Osteocyte (in vitro differentiated cells): ENCODE measurements around the gene WDR88. TPM values are rescaled to one million over a fixed set of nuclear protein-coding genes. Genes with fewer than 3 reads are reported as not detected.
A peak's percentile ranks its signal among the peaks of the same experiment; 100 is the strongest.

Experiments
- DNase-seq: peaks from one replicate; pipeline ENCODE4 v3.0.0; 2021; ENCODE audit warnings: mixed read lengths; ENCODE audit not compliant: unreplicated experiment; ENCODE audit errors: extremely low spot score
- H3K27ac Mint-ChIP-seq: one replicate; pipeline ENCODE4 v1.8.0; 2021; ENCODE audit warnings: mild to moderate bottlenecking, mixed read lengths; ENCODE audit not compliant: unreplicated experiment
- H3K27me3 Mint-ChIP-seq: one replicate; pipeline ENCODE4 v1.8.0; 2021; ENCODE audit warnings: mixed read lengths; ENCODE audit not compliant: unreplicated experiment
- H3K36me3 Mint-ChIP-seq: one replicate; pipeline ENCODE4 v1.8.0; 2021; ENCODE audit warnings: mixed read lengths; ENCODE audit not compliant: unreplicated experiment
- H3K4me1 Mint-ChIP-seq: one replicate; pipeline ENCODE4 v1.8.0; 2021; ENCODE audit warnings: mixed read lengths; ENCODE audit not compliant: unreplicated experiment
- H3K4me3 Mint-ChIP-seq: one replicate; pipeline ENCODE4 v1.8.0; 2021; ENCODE audit warnings: mild to moderate bottlenecking, moderate library complexity, mixed read lengths; ENCODE audit not compliant: unreplicated experiment
- H3K9me3 Mint-ChIP-seq: one replicate; pipeline ENCODE4 v1.8.0; 2021; ENCODE audit warnings: mixed read lengths; ENCODE audit not compliant: unreplicated experiment
- total RNA-seq: library from RNA; stranded (reverse); gene quantifications from 2 replicates; pipeline ENCODE4 v1.2.1, GENCODE V29; 2021
- TF ChIP-seq, protein P1 (sequence below): fragments of 200-600 bp; sonication (generic); IDR thresholded peaks from 2 replicates; pipeline ENCODE4 v1.5.0; 2021; ENCODE audit warnings: antibody characterized with exemption, mild to moderate bottlenecking, moderate library complexity

The WDR88 gene
- total RNA-seq, 1 donor from 2014 or later = not detected

DNA sequence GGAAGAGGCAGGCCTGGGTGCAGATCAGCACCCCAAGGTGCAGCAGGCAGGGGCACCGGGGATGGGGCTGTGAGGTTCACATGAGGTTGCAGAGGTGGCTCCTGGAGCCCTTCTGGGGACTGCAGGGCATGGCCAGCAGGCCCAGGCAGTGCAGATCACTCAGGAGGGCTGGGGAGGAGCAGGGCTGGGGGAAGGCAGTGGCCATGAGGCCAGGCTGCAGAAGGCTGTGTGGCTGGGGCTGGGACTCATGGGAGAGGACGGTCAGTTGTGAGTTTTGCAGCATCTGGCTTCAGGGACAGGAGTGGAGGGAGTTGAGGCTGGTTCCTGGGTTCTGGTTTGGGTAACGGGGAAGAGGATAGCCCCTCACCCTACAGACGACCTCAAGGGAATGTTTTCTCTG, 7.3 kb downstream of the WDR88 start:
- TF ChIP-seq, protein P1, sequence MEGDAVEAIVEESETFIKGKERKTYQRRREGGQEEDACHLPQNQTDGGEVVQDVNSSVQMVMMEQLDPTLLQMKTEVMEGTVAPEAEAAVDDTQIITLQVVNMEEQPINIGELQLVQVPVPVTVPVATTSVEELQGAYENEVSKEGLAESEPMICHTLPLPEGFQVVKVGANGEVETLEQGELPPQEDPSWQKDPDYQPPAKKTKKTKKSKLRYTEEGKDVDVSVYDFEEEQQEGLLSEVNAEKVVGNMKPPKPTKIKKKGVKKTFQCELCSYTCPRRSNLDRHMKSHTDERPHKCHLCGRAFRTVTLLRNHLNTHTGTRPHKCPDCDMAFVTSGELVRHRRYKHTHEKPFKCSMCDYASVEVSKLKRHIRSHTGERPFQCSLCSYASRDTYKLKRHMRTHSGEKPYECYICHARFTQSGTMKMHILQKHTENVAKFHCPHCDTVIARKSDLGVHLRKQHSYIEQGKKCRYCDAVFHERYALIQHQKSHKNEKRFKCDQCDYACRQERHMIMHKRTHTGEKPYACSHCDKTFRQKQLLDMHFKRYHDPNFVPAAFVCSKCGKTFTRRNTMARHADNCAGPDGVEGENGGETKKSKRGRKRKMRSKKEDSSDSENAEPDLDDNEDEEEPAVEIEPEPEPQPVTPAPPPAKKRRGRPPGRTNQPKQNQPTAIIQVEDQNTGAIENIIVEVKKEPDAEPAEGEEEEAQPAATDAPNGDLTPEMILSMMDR = no peak
- H3K4me1 Mint-ChIP-seq = peaks cover 3% of the 10 kb centered on the region
- H3K27me3 Mint-ChIP-seq = peaks cover 6% of the 10 kb centered on the region
- no peak overlapping the region for H3K4me3 Mint-ChIP-seq
- no peak for DNase-seq
- H3K27ac Mint-ChIP-seq = no peak overlapping the region
- H3K36me3 Mint-ChIP-seq = no peaks in the 10 kb centered on the region
- H3K9me3 Mint-ChIP-seq = no peaks in the 10 kb centered on the region

DNA sequence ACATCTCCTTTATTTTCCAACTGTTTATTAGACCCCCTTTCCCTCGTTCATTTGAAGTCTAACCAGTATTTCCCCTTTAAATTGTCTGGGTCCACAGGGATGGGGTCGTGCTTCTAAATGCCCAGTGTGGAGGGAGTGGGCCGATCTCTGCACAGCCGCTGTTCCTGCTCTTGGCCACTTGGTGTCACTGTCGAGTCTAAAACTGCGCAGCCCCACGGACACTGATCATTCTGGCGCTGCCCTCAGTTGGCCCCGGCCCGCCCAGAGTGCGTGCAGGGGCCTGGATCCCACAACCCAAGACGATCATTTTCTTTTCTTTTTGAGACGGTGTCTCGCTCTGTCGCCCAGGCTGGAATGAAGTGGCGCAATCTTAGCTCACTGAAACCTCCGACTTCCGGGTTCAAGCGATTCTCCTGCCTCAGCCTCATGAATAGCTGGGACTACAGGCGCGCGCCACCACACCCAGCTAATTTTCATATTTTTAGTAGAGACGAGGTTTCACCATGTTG, 12.0 kb downstream of the WDR88 start:
- TF ChIP-seq, protein P1 = peak; percentile 96
- H3K36me3 Mint-ChIP-seq = no peaks in the 10 kb centered on the region
- peak; percentile 86 for DNase-seq
- peaks cover 6% of the 10 kb centered on the region for H3K27me3 Mint-ChIP-seq
- peaks cover 3% of the 10 kb centered on the region for H3K4me1 Mint-ChIP-seq
- H3K27ac Mint-ChIP-seq = no peak overlapping the region
- no peaks in the 10 kb centered on the region for H3K9me3 Mint-ChIP-seq
- H3K4me3 Mint-ChIP-seq = no peak overlapping the region

DNA sequence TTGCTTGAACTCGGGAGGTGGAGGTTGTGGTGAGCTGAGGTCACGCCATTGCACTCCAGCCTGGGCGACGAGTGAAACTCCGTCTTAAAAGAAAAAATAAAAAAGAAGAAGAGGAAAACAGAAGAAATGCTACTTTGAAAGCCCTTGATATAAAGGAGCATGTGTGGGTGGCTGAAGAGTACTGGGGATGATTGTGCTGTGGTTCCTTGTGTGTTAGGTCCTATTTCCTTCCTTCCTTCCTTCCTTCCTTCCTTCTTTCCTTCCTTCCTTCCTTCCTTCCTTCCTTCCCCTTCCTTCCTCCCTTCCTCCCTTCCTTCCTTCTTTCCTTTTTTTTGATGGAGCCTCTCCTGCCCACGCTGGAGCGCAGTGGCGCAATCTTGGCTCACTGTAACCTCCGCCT, 14.3 kb downstream of the WDR88 start:
- TF ChIP-seq, protein P1 = no peak
- Mint-ChIP-seq H3K27me3 (peaks cover 6% of the 10 kb centered on the region), H3K4me3 (no peak overlapping the region), H3K9me3 (no peaks in the 10 kb centered on the region), H3K27ac (no peak overlapping the region), H3K36me3 (no peaks in the 10 kb centered on the region), H3K4me1 (peaks cover 3% of the 10 kb centered on the region)
- DNase-seq = no peak

DNA sequence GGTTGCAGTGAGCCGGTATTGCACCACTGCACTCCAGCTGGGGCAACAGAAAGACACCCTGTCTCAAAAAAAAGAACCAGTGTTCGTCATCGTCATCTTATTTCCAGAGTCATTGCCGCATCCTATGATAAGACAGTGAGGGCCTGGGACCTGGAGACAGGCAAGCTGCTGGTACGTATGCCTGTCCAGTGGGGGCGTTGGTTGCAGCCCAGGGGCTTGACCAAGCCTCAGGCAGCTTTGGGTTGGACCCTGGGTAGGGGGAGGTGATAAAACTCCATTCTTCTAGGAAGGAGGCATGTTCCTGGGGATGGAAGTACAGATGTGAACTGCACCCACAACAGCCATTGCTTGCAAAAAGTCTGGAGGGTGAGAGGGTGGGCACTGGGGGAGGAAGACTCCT, 15.6 kb downstream of the WDR88 start:
- TF ChIP-seq, protein P1 = no peak
- H3K9me3 Mint-ChIP-seq = no peaks in the 10 kb centered on the region
- no peak for DNase-seq
- peaks cover 3% of the 10 kb centered on the region for H3K4me1 Mint-ChIP-seq
- no peak overlapping the region for H3K27ac Mint-ChIP-seq
- H3K27me3 Mint-ChIP-seq = no peaks in the 10 kb centered on the region
- no peaks in the 10 kb centered on the region for H3K36me3 Mint-ChIP-seq
- no peak overlapping the region for H3K4me3 Mint-ChIP-seq

DNA sequence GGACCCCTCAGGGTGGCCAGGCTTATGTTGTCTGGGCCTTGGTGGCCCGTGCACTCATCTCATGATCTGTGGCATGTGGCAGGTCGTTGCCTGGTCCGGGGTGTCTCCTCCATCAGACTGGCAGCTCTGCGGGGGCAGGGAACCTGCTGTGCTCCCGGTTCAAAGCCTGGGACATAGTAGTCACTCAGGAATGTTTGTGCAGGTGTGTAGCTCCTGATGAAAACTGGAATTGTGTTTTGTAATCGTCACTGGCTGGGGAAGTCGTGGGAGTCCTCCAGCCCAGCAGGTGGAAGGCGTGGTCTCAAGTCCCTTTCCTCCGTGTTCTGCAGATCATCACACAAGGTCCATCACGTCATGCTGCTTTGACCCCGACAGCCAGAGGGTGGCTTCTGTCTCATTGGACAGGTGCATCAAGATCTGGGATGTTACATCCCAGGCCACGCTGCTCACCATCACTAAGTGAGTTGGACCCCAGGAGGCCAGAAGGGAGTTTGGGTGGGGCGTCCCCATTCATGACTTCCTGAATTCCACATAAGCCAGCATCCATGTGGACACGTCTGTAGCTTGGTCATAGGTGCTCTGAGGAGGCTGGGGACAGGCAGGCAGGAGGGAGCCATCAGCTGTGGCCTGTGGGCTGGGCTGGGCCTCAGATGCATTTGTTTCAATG, 19.1 kb downstream of the WDR88 start:
- Mint-ChIP-seq H3K4me1 (no peaks in the 10 kb centered on the region), H3K27ac (no peak overlapping the region), H3K9me3 (no peaks in the 10 kb centered on the region), H3K36me3 (no peaks in the 10 kb centered on the region), H3K27me3 (no peaks in the 10 kb centered on the region), H3K4me3 (no peak overlapping the region)
- TF ChIP-seq, protein P1 = no peak
- no peak for DNase-seq
